HK-2 (cell line): ENCODE data around the gene CASP8.
"Not testable (repeated sequence)": the region's sequence is repeated elsewhere in the genome, so short reads cannot be mapped to it uniquely, and the experiment has no call there.

Experiments
- DNase-seq: peaks from one replicate; pipeline ENCODE4 v3.0.0-alpha.2; 2018; ENCODE audit not compliant: unreplicated experiment

Gene CASP8

DNA sequence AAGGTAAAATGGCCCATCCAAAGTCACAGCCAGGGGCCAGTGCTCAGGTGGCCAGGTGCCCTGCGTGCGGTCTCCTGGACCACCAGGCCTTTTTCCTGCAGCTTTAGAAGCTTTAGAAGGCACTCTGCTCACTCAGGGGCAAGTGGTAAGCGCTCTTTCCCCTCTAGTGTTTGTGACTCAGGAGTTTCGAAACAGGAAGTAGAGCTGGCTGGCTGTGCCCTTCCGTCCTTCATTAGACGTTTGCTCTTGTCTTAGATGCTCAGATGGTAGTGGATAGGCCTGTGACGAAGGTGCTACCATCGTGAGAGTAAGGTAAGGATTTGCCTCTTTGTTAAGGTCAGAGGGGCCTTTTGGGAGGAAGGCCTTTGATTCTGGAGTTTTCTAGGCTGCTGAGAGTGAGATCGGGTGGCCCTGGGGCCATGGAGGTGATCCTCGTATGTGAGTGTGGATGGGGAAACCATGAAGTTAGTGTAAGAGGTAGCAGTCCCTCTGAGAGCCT, at the start of gene CASP8:
TSS of gene CASP8 (plus strand) at position 235 of the 499 bp plus-strand sequence. CDS start 5,951 bp downstream, outside the sequence.
- peak; percentile 26 for DNase-seq

DNA sequence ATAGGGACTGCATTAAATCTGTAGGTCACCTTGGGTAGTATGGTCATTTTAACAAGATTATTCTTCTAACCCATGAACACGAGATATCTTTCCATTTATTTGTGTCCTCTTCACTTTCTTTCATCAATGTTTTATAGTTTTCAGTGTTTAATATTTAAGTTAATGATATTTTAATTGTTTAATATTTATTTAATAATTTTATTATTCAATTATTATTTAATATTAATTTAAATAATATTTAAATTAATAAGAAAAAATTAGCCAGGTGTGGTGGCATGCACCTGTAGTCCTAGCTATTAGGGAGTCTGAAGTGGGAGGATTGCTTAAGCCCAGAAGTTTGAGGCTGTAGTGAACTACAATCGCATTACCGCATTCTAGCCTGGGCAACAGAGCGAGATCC, 44.4 kb upstream of the CASP8 start:
- no peak for DNase-seq

DNA sequence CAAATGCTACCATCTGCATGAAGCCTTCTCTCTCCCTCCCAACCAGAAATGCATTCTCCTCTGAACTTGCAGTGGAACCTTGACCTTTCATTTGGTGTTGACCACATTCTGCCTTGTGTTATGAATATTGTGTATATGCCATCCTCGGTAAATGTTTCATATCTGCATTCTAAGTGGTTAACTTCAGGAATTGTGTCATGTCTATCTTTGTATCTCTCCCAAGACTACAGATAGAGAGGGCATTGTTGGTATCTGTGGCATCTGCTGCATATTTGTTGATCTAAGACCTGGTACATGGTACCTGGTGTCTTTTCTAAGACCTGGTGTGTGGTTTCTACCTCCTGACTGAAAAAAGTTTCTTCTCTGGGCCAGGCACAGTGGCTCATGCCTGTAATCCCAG, 43.4 kb upstream of the CASP8 start:
- DNase-seq, result no peak

DNA sequence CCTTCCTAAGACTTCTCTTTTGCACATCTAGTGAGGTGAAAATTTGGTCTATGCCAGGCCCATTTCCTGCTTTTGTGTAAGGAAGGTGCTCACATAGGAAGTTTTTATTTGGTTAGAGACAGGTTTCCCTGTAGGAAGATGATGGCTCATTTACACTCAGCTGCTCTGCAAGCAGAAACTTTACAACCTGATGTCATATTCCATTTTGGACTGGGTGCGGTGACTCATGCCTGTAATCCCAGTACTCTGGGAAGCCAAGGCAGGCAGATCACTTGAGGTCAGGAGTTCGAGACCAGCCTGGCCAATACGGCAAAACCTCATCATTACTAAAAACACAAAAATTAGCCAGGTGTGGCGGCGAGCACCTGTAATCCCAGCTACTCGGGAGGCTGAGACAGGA, 41.6 kb upstream of the CASP8 start:
- no peak for DNase-seq

DNA sequence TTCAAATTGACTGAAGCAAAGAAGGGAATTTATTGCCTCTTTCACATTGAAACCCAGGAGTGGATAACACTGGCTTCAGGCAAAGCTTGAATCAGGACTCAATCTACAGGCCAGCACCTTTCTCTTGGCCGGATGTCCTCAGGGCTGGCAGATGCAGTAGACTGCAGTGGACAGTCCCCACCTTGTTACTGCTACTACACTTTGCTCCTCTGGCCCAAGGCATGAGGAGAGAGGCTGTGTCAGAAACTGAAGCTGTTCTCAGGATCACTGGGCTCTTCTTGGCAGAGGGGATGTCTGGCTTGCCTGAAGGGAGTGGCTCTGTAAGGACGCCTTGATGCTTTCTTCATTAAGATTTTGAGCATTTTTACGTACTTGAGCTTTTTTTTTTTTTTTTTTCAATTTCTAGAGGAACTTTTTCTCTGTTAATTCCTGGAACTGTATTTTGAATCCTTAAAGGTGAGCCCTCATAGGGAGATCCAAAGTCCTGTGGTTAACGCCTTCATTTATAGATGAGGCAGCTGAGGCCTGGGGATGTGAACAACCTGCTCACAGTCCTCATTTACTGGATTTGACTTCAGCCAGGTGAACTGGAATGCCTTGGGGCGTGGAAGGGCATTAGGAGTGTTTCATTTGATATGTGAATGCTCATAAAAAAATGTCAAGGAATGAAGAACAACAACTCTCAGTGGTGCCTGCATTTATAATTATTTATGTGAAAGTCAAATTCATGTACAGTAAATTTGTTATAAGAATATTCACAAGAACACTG, 40.8 kb upstream of the CASP8 start:
- no peak for DNase-seq

DNA sequence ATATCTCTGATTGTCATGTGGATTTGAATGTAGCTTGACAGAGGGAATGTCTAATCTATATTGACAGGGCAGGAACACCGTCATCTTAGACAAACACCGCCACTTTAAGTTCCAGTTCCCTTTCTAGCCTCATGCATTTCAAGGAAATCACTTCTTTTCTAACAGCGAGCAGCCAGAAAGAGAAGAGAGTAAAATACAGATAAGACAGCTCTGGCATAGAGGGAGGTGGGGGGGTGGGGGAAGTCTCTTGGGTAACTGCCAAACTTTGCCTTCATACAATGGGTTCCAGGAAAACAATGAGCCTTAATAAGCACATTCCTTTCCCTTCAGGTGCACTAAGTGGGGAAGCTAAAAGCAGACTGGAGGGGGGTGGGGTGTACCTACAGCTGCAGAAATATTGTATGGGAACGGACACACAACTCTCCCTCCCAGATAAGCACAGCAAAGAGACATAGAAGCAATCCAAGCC, 40.2 kb upstream of the CASP8 start:
- no peak for DNase-seq

DNA sequence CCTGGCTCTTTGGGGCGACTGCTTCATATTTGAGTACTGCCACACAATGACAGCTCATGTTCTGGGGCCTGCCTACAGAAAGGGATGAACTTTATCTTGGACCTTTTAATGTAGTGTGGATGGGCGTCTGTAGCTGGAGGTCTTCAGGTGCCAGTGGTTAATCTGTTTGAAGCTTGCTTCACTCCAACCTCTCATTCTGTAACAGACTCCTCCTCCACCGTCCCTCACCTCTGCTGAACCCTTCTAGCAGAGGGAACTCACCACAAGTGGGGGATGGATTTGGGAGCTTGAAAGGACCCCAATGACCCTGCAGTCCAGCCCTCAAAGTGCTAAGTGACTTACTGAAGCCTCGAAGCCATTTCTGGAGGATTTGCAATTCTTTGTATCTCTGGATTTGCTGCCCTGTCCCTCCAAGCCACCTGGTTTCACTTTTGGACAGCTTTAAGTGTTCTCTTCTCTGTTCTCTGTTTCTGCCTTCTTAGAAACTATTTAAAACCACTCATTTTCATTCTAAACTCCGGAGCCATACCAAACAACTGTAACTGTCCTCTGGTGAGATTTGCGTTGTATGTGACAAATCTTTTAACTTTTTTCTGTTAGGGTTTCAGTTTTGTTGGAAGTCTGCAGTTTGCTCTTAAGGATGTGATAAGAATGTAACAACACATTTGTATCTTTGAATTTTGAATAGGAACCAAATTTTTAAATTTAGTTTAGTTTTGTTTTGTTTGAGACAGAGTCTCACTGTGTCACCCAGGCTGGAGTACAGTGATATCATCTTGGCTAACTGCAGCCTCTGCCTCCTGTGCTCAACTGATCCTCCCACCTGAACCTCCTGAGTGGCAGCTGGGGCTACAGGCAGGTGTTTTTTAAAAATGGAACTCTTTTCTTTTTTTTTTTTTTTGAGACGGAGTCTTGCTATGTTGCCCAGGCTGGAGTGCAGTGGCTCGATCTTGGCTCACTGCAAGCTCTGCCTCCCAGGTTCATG, 37.0 kb upstream of the CASP8 start:
- no peak for DNase-seq

DNA sequence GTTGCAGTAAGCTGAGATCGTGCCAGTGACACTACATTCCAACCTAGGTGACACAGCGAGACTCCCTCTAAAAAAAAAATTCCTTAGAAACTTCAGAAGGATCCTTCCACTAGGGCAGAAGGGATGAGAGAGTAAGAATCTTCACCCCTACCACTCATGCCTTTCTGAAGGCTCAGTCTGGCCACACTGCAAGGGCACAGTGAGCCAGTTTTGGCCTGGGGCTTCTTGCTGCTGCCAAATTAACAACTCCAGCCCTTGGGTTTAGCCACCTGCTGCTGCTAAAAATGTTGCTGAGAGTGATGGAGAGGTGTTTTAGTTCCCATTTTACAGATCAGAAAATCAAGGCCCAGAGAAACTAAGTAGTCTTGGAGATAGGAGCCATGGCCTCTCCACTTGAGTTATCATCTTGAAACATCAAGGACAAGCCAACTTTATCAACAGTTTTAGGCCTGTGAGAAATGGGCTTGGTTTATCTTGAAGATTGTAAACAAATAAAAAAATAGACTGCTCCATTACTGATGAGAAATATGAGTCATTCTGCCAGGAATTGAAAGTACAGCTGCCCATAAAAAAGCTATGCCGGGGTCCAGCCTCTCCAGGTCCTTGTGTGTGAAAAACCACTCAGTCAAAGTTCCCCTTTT, 31.9 kb upstream of the CASP8 start:
- DNase-seq, result no peak

DNA sequence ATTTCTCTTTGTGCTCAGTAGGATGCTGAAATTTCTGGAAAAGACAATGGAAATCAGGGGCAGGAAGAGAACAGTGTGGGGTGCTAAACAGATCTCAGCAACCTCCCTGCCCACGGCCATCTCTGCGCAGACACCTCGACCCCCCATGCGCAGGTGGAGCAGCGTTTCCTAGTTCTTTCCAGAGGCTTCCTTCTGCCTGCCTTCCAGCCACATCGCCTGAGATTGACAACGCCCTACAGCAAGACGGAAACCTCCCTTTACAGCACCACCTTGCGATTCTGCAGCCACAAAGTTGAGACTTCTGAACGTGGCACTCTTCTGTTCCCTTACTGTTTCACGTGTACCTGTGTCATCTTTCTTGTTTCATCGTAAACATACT, 31.4 kb upstream of the CASP8 start:
- no peak for DNase-seq

DNA sequence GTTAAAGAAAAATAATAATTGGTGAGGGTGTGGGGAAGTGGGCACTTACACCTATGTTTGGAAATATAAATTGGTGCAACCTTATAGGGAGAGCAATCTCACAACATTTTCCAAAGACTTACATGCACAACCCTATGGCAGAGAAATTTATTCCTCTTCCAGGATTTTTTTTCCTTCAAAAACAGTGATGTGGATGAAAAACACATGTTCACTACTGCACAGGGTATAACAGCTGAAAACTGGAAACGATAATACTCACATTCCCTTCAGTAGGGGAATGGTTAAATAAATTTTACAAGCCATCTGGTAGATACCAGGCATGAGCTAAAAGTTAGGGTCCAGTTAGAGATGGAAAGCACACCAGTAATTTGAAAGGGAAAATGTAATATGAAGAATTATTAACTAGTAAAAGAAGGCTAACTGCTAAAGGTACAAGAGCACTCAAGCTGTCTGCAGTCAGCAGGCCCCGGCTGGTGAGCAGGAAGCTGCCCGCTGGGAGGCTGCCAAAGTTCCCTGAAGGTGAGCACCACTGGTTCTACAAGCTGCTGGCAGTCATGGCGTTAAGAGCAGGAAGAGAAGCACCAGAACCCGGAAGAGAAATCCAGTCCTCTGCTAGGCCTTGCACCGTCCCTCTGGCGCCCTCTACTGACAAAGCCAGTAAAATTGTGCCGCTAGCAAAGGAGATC, 28.4 kb upstream of the CASP8 start:
- peak; percentile 94 for DNase-seq

DNA sequence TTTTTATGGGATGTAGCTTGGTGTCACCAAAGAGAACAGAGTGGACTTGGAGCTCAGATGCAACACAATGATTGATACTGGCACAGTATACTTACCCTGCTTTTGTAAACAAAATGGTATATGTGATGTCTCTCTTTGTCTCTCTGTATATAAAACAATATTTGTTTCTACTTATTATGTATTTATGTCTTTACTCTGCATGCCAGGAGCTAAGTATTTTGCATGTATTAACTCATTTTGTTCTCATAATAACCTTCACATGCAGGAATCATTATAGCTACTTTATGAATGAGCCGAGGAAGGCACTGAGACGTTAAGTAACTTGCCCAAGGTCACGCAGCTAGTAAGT, 27.9 kb upstream of the CASP8 start:
- no peak for DNase-seq

DNA sequence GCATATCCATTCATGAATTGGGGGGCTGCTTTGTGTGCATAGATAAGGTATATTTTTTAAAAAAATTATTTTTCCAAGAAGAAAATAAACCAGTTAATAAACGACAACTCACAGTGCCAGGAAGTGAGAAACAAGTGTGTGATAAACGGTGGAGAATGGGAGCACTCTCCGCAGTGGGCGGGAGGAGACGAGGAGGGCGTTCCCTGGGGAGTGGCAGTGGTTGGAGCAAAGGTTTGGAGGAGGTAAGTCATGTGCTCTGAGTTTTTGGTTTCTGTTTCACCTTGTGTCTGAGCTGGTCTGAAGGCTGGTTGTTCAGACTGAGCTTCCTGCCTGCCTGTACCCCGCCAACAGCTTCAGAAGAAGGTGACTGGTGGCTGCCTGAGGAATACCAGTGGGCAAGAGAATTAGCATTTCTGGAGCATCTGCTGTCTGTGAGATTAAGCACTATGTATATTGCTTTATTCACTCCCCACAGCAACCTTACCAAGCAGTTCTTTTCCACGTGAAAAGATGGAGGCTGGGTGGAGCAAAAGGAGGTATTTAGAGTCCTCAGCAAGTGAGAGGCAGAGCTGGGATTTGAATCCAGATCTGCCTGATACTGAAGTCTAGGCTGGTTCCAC, 27.0 kb upstream of the CASP8 start:
- DNase-seq, result peak; percentile 83

DNA sequence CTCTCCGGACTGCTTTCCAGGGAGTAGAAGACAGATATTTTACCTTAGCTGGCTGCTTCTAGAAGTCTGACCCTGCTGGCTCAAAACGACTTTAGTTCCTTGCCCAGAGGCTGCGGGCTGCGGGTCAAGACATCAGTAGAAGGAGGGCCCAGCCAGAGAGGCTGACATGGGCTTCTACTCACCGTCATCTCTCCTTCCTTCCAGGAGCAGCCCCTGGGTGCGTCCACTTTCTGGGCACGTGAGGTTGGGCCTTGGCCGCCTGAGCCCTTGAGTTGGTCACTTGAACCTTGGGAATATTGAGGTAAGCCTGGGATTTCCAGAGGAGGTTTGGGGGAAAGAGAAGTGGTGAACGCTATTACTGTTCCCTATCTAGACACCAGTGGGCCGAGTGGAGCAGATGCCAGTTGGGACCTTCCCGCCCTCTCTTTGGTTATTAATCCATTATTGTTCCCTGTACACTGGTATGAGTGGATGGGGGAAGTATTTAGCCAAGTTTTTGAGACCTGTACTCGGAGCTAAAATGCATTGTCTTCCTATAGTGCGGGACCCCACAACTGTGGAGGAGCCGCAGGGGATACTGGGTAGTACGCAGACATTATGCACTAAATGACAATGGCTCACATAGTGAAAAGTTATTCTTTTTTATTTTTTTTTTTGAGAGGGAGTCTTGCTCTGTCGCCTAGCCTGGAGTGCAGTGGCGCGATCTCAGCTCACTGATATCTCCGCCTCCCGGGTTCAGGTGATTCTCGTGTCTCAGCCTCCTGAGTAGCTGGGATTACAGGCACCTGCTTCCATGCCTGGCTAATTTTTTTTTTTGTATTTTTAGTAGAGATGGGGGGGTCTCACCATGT, 26.3 kb upstream of the CASP8 start:
- DNase-seq, result no peak

DNA sequence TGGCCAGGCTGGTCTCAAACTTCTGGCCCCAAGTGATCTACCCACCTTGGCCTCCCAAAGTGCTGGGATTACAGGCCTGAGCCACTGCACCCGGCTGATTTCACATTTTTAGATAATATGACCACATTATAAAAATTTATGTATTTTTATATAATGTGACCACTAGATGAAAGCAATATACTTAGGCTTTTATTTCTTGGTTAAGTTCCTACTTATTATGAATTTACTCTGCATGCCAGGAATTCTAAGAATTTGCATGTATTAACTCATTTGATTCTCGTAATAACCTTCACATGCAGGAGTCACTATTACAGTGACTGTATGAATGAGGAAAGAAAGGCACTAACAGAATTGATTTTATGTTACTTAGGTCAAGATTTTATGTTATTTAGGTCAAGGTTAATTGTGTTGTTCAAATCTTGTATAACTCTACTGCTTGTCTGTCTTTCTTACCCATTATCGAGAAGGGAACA, 25.6 kb upstream of the CASP8 start:
- DNase-seq, result no peak

DNA sequence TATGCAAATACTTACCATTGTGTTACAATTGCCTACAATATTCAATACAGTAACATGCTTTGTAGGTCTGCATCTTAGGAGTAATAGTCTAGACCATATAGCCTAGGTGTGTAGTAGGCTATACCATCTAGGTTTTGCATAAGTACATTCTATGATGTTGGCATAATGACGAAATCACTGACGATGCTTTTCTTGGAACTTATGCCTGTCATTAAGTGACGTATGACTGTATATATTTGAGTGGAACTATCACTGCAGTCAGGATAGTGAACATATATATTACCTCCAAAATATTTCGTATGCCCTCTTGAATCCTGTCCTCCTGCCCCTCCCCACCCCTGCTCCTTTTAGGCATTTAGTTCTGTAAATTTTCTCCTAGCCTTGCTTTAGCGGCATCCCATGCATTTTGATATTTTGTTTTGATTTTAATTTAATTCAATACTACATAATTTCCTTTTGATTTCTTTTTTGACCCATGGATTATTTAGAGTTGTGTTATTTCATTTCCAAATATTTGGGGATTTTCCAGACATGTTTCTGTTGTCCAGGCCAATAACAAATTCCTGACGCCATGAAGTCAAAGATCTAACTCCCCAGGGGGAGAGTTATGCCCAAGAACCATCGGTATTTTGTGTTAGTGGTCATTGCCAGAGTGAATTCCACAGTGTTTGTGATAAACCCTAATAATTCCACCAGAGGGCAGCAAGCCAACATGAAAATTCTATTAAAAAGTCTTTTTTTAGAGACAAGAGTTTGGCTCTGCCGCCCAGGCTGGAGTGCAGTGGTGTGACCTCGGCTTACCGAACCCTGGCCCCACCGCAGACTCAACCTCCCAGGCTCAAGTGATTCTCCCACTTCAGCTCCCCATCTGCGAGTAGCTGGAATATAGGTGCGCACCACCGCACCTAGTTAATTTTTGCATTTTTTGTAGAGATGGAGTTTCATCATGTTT, 24.2 kb upstream of the CASP8 start:
- peak; percentile 44 for DNase-seq

DNA sequence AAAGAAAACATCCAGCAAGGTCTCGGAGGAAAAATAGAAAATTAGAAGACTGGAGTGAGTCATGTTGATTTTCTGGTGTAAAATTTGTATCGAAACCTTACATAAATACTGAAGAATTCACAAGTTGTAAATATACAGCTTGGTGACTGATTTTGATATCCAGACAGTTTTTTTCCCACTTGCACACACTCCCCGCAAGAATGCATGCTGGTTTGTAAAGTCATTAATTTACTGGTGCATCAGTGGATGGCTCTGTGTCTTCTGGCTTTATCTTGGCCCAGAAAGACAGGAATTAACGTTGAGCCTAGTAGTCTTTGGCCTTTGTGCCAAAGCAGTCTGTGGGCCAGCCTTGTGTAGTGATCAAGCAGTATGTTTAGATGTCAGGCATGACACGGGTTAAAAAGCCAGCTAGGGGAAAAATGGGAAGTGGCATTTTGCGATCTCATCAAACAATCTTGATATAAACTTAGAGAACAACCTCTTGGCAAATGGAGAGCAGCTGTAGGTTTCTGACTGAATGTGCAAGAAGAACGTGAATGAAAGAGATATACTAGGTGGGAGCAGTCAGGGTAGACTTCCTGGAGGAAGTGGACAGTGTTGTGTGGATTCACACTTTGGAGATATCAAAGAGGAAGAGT, 22.7 kb upstream of the CASP8 start:
- no peak for DNase-seq

DNA sequence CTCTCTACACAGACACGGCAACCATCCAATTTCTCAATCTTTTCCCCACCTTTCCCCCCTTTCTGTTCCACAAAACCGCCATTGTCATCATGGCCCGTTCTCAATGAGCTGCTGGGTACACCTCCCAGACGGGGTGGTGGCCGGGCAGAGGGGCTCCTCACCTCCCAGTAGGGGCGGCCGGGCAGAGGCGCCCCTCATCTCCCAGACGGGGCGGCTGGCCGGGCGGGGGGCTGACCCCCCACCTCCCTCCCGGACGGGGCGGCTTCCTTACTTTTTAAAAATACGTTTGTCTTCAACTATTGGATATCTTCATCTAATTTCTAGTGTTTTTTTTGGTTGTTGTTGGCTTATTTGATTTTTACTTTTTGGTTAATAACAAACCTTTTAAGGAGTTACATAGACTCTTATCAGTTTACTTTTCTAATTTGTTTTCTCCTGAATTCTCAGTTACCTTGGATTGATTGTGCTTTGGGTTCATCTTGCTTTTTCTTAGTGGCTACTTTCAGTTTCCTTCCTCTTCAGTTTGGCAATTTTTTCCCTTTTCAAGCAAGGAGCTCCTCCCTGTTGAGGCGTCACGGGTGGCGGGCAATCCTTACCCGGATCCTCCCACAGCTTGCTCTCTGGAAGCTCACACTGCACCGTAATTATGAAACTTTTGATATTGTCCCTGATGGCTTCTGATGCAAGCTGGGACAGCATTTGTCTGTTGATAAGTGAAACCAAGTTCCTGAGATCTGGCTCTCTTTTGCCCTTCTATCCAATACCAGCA, 21.0 kb upstream of the CASP8 start:
- DNase-seq, result not testable (repeated sequence)
